CD4-positive, alpha-beta T cell treated with Interleukin-12 subunit alpha and Interleukin-12 subunit beta, for 1 hour (primary cell): ENCODE data around the gene BCKDK.
"Not testable (repeated sequence)": the region's sequence is repeated elsewhere in the genome, so short reads cannot be mapped to it uniquely, and the experiment has no call there.

Experiments
- DNase-seq: peaks from one replicate; pipeline ENCODE4 v3.0.0-alpha.2; 2020

Gene BCKDK

DNA sequence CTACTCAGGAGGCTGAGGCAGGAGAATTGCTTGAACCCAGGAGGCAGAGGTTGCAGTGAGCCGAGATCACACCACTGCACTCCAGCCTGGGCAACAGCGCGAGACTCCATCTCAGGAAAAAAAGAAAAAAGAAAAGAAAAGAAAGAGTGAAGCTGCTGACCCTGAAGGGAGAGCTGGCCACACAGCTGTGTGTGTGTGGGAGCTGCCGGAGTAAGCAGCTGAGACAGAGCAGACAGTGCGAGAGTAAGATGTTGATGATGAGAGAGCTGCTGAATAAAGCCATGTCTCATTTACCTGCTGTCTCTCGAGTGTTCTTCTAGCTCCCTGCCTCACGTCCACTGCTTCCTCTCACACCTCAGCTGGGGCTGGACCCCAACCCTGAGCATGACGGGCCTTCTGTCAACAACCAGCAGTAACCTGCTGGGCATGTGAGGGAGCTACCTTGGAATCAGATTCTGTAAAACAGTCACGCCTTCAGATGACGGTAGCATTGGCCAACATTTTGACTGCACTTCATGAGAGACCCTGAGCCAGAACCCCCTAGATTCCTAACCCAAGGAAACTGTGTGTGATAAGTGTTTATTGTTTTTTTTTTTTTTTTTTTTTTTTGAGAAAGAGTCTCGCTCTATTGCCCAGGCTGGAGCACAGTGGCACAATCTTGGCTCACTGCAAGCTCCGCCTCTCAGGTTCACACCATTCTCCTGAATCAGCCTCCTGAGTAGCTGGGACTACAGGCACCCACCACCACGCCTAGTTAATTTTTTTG, 7.1 kb upstream of the BCKDK start:
- not testable (repeated sequence) for DNase-seq

DNA sequence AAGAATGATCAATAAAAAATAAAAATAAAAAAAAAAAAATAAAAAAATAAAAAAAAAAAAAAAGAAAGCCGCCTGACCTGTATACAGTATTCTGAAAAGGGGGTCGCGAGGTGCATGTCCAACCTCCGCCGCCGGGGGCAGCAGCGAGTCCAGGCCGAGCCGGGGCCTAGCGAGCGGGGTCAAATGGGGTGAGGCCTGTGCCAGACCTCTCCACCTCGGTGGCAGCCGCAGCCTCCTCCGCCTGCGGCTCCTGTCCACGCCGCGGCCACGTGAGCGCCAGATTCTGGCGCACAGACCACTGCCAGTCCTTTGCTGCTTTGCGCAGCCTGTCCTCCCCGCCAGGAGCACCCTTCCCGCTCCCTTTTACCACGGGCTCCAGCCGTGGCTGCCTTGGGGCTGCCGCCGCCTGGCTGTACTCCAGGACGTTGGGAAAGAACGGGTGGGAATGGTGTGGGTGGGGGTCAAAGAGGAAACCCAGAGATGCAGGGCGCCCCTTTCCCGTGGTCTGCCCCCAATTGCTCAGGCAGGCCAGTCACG, 2.4 kb upstream of the BCKDK start:
- peak; percentile 83 for DNase-seq

DNA sequence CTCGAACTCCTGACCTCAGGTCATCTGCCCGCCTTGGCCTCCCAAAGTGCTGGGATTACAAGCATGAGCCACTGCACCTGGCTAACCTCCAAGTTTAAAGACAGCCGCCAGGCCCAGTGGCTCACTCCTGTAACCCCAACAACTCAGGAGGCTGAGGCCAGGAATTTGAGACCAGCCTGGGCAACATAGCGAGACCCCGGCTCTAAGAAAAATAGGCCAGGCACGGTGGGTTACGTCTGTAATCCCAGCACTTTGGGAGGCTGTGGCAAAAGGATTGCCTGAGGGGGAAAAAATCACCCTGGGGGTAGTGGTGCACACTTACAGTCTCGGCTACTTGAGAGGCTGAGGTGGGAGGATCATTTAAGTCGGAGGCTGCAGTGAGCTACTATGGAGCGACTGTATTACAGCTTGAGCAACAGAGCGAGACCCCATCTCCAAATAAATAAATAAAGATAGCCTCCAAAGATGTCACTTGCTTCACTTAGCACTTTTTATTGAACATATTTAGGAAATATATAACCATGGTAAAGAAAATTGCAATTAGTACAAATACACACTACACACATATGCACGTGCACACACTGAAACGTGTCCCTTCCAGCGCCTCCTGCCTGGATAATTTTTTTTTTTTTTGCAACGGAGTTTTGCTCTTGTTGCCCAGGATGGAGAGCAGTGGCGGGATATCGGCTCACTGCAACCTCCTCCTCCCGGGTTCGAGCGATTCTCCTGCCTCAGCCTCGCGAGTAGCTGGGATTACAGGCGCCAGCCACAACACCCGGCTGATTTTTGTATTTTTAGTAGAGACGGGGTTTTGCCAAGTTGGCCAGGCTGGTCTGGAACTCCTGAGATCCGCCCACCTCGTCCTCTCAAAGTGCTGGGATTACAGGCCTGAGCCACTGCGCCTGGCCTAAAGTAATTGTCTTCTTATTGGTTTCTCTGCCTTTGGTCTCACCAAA, 1.4 kb upstream of the BCKDK start:
- no peak for DNase-seq

DNA sequence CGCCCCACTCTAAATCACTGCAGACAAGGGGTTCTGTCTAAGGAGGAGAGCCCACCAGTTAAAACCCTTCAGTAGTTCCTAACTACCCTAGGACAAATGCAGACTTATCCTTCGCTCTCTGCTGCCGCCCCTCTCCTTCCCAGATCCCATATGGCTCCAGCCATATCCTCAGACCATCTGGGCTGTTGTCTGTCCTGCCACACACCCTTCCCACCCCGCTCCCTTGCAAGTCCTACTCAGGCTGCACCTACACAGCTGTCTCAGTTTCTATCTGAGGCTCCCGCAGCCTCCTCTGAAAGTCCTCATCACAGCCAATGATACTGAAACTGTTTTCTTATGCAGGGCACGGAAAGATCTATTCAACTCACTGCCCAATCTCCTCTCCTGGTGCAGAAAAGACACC, 720 bp upstream of the BCKDK start:
- DNase-seq: no peak

DNA sequence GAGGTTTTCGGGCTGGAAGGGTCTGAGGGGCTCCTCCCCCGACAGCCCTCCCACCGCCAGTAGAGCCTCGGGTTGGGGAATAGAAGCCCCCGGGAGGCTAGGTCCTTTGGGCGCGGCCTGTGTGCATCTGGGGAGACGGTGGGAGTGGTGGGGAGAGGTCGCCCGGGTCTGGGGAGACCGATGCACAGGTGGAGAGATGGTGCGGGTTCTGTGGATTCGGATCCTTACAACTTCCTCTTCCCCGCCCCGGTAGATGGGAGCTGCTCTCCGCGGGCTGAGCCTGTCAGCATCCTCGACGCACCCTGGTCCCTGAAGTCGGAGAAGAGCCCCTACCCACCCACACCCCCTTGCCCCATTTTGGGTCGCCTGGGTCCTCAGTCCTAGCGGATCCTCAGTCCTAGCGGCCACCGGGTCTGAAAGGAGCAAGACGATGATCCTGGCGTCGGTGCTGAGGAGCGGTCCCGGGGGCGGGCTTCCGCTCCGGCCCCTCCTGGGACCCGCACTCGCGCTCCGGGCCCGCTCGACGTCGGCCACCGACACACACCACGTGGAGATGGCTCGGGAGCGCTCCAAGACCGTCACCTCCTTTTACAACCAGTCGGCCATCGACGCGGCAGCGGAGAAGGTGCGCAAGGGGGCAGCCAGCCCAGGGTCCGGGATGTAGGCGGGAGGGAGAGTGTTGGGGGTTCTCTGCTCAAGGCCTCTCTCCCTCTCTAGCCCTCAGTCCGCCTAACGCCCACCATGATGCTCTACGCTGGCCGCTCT, 790 bp downstream of the BCKDK start:
- DNase-seq: no peak

DNA sequence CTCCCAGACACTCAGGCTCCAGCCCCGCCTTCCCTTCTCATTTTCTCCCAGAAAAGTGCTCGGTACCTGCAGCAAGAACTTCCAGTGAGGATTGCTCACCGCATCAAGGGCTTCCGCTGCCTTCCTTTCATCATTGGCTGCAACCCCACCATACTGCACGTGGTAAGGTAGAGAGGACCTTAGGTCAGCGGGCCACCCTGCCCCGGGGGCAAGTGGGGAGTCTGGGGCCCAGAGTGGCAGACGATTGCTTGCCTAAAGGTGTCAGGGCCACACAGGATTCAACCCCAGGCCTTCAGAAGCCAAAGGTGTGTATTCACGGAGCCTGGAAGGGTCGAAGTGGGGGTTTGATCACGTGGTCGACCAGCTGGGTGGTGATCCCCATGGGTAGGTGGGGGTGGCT, 1.4 kb downstream of the BCKDK start:
- DNase-seq: no peak

DNA sequence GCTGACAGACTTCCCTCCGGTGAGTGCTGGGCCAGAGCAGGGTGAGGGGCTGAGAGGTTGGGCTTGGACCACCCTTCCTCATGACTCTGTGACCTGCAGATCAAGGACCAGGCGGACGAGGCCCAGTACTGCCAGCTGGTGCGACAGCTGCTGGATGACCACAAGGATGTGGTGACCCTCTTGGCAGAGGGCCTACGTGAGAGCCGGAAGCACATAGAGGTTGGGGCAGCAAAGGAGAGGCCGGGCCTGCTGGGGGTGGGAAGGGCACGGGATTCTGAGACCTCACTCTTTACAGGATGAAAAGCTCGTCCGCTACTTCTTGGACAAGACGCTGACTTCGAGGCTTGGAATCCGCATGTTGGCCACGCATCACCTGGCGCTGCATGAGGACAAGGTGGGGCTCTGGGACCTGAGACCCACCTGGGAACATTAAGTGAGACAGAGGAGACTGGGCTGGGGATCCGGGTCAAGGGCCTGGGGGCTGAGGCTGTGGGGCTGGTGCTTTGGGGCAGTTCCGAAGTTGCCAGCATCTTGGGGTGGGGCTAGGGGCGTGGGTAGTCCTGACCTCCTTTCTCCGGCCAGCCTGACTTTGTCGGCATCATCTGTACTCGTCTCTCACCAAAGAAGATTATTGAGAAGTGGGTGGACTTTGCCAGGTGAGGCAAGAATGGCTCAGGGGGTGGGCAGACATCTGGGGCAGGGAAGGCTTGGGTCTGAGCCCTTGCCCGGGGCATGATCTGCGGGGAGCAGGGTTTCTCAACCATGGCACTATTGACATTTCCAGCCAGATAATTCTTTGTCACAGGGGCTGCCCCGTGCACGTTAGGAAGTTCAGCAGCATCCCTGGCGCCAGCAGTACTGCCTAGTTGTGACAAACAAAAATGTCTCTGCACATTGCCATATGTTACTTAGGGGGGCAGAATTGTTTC, 2.2 kb downstream of the BCKDK start:
- no peak for DNase-seq

DNA sequence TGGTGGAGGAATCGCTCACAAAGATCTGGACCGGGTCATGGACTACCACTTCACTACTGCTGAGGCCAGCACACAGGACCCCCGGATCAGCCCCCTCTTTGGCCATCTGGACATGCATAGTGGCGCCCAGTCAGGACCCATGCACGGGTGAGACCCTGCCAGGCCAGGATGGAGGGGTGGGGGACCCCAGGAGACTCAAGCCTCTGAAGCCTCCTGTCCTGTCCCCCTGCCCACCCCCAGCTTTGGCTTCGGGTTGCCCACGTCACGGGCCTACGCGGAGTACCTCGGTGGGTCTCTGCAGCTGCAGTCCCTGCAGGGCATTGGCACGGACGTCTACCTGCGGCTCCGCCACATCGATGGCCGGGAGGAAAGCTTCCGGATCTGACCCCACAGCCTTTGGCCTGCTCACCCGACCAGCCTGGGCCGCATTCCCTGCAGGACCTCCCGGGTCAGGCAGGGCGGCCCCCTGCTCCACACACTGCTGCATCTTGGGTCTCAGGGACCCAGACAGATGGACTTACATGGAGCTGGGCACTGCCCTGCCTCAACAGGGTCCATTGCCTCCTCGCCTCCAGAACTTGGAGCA, 3.8 kb downstream of the BCKDK start:
- no peak for DNase-seq

DNA sequence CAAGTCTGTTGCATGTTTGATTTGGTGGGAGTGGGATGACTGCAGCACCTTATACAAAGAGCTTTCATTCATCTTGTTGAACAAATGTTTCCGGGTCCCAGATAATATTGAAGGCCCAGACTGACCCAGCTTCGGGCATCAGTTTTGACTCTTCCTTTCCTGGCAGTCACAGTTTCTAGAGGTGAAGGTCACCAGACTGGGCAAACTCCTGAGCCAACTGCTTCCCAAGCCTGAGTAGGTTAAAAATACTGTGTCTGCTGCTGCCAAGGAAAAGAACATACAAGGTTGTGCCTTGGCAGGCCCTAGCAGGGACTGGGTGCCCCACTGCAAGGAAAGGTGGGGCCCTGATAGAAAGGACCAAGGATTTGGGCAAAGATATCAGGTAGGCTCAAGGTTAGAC, 4.5 kb downstream of the BCKDK start:
- no peak for DNase-seq

DNA sequence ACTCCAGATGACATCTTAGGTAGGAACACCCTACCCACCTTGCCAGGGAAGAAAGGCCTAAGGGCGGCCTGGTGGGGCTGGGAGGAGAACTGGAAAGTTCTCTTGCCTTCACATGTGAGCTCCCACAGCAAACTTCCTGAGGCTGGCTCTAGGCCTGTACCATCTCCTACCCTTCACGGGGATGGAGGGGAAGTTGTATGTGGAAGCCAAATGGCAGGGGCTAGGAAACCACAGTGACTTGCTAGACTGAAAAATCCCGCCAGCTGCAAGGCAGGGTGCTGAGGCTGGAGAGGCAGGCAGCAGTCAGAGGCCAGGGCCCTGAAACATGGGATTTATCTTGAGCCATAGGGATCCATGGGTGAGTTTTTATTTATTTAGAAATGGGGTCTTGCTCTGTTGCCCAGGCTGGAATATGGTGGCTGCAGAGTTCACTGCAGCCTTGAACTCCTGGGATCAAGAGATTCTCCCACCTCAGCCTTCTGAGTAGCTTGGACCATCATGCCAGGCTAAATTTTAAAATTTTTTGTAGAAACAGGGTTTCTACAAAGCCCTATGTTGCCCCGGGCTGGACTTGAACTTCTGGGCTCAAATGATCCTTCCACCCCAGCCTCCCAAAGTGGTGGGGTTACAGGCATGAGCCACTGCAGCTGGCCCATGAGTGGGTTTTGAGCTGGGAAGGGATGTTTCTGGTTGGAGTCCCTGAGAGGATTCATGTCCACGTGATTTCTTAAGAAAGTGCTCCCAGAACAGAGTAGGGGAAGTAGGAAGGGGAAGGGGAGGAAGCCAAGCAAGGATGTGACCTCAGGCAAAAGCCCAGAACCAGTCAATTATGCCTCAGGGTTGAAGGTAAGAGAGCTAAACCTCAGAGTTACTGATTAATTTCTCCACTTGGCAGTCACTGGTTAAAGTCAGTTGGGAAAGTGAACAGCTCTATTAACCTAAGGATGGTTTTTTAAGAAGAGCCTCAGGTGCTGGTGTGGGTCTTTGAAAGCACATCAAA, 5.2 kb downstream of the BCKDK start:
- DNase-seq: no peak

DNA sequence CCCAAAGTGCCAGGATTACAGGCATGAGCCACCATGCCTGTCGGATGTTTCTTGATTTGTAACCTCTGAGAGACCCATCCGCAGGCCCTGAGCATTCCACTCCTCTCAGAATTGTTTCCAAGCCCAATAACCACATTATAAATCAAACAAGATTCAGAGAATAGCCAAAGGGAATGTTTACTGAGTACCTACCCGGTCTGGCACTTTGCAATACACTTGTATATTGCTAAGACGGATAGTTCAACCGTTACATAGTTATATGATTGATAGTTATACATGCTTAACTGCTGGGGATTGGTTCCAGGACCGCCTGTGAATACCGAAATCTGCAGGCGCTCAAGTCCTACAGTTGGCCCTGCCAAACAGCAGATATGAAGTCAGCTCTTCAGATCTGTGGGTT, 6.3 kb downstream of the BCKDK start:
- no peak for DNase-seq

DNA sequence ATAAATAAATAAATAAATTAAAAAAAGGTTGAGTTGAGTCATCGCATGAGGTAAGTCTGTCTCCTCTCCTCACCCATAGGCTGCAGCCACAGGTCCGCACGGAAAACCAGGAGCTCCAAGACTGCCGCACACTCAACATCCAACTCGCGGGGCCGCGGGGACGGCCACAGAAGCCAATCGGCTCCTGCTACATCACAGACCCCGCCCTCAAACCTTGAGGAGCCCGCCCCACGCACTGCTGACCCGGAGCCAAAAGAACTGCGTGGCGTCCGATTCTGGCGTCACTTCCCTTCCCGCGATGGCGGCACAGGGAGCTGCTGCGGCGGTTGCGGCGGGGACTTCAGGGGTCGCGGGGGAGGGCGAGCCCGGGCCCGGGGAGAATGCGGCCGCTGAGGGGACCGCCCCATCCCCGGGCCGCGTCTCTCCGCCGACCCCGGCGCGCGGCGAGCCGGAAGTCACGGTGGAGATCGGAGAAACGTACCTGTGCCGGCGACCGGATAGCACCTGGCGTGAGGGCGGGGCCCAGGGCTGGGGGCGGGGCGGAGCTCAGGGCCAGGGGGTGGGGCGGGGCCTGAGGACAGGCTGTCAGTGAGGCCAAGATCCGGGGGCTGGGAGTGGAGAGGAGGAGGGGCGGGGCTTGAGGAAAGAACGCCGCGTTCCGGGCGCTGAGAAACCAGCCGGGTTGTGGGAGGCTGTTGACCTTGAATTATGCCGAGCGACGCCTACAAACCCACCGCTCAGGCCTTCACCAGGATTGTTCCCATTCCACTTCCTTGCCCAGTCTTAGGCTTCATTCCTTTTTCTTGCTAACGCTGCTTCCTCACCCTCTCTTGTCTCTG, 9.4 kb downstream of the BCKDK start, which contains the start of gene KAT8:
Gene KAT8 (plus strand): TSS at position 281 of the 839 bp plus-strand sequence. CDS start 18 bp downstream, at position 299.
- DNase-seq: peak; percentile 97

DNA sequence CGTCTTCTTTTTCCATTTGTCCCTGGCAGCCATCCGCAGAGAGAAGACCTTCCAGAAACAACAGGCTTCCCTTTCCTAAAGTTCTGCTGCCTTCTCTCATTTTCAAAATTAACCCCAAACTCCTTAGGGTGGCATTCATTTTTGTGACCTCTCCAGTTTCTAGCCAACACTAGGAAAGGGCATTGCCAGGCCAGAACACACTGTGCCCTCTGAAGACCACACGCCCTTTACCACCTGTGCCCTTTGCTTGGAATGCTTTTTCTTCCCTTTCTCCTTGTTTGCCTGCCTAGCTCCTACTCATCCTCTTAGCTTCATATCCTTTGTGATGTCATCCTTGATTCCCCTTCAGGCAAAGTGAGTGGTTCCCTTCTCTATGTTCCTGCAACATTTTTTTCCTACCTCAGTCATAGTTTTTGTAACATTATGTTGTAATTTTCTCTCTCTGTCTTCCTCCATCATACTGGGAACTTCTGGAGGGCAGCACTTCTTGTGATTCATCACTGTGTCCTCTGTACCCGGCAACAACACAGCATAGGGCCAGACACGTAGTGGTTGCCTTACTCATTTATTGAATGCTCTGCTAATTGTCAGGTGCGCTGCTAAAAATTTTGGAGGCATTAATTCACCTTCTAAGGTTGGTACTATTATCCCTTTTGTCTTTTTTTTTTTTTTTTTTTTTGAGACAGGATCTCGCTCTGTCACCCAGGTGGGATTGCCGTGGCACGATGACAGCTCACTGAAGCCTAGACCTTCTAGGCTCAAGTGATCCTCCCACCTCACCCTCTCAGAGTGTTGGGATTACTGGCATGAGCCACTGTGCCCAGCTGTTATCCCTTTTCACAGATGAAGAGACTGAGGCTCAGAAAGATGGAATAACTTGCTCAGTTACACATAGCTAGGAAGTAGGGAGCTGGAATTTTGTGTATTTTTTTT, 10.3 kb downstream of the BCKDK start:
- DNase-seq: no peak

DNA sequence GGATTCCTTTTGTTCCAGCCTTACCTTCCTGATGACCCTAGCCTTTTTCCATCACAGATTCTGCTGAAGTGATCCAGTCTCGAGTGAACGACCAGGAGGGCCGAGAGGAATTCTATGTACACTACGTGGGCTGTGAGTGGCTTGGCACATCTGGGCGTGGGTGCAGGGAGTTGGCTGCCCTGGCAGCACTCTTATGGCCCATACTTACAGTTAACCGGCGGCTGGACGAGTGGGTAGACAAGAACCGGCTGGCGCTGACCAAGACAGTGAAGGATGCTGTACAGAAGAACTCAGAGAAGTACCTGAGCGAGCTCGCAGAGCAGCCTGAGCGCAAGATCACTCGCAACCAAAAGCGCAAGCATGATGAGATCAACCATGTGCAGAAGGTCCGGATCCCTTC, 11.9 kb downstream of the BCKDK start:
- no peak for DNase-seq

DNA sequence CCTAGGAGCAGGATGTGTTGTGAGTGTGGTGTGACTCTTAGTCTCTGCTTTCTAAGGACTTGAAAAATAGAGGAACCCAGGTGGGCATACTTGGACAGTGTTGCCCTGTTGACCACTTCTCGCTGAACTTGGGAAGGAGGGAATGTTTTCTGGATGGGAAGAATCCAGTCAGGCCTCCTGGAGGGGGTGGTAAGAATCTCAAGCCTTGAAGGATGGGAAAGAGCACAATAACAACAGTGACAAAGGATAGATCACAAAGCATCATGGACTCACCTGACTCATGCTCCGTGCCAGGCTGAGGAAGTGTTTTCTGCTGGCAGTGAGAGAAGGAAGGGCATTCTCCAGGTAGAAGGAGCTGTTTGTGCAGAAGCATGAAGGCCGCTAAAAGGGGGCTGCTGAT, 17.7 kb downstream of the BCKDK start:
- DNase-seq: no peak

DNA sequence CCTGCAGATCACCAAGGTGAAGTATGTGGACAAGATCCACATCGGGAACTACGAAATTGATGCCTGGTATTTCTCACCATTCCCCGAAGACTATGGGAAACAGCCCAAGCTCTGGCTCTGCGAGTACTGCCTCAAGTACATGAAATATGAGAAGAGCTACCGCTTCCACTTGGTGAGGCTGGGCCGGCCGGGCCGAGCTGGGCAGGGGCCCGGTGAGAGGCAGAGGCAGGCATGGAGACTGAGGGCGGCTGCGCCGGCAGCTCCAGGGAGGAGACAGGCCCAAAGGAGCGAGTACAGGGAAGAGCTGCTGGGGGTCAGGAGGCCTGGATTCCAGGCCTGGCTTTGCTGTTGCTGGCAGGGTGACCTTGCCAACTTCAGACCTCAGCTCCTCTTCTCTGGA, 19.0 kb downstream of the BCKDK start:
- DNase-seq: no peak

DNA sequence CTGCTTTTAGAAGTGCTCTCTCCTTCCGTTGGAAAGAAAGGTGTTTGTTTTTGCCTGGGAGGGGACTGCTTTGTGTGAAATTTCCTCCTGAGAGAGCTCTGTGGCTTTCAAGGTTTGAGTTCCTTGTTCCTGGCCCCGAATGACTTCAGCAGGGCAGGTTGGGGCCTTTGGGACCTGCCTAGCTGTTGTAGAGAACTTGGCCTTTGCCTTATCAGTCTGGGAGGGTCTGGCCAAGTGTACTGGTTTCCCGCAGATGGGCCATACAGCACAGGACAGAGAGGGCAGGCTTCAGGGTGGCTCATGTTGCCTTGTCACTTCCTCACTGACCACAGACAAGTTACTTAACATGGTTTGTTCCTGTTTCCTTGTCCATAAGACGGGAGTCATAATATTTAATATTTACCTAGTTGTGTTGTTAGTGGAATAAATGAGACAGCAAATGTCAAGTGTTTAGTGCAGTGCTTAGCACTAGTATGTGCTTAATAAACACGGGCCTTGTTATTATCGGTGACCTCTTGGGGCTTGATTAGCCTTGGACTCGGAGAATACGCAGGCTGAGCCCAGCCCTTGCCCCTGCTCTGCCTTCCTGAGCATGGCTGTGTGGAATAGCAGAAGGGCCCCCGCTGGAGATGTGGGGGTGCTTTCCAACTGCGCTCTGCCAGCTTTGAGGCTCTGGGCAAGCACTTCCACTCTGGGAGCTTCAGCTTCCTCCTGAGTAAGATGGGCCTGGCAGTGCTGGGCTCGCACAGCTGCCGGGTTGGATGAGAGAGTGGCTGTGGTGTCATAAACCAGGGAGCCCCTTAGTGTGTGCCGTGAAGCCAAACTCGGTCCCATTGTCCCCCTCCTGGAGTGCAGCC, 20.8 kb downstream of the BCKDK start:
- DNase-seq: peak; percentile 24
